Cerebellar cortex (tissue), 1 donor: Measurements from ENCODE around the gene PNMA8A.
"Not testable (repeated sequence)": the region's sequence is repeated elsewhere in the genome, so short reads cannot be mapped to it uniquely, and the experiment has no call there.

ENCODE experiments used
- DNase-seq: peaks from one replicate; pipeline ENCODE4 v3.0.0-alpha.2; 2015; ENCODE audit warnings: low spot score

Gene PNMA8A, protein sequence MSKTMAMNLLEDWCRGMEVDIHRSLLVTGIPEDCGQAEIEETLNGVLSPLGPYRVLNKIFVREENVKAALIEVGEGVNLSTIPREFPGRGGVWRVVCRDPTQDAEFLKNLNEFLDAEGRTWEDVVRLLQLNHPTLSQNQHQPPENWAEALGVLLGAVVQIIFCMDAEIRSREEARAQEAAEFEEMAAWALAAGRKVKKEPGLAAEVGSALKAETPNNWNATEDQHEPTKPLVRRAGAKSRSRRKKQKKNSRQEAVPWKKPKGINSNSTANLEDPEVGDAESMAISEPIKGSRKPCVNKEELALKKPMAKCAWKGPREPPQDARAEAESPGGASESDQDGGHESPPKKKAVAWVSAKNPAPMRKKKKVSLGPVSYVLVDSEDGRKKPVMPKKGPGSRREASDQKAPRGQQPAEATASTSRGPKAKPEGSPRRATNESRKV

DNA sequence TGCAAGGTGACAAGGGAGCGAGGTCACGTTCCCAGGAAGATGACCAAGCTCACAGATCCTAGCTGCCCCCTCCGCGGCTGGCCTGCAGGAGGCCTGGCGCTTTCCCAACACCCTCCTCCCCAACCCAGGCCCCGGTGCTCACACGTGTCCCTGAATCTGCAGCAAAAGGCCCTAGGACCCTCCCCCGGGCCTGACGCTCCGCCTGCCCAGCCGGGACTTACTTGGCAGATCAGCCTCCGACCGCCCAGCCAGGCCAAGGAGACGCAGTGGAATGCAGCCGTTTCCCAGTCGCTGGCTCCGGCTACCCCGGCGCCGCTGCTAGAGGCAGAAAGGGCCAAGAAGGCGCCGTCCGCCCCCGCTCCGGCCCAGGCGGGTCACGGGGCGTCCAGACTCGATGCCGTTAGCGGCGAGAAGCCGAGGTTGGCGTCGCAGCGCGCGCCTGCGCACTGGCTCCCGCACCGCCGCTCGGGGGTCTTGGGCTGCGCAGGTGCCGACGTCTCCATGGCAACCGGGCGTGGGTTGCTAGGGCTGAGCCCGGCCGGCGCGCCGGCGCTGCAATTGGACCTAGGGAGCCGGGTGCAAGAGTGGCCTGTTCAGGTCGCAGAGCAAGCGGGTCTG lies at the start of gene PNMA8A:
Gene PNMA8A, minus strand, starts transcription at position 448 of the 618 bp plus-strand sequence. CDS start 528 bp downstream, outside the sequence.
- DNase-seq: peak; percentile 77

DNA sequence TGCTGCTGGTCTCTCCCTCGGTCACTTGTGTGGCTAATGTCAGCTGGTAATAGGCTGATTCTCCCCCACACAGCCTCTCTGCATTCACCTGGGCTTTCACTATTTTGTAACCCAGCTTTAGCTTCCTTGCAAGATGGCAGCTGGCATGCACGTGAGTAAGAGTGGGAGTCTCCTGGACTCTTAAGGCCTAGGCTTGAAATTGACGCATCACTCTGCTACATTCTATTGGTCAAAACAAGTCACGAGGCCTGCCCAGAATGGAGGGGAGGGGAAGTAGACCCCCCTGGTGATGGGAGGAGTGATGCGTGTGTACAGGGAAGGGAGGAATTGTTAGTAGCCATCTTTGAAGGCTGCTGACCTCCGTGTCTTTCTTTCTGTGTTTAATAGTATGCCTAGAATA lies 49.3 kb upstream of the PNMA8A start:
- no peak for DNase-seq

DNA sequence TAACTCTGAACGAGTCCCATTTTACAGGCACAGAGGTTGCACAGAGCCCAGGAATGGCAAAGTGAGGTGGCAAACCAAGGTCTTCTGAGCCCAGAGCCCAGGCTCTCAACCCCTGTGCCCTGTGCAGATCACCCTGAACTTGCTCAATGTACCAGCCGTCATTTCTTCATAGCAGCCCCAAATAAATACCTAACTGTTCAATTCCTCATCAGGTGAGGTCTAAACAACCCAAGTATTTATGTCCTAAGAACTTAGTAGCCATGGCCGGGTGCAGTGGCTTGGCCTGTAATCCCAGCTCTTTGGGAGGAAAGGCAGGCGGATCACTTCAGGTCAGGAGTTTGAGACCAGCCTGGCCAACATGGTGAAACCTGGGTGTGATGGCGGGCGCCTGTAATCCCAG lies 46.1 kb upstream of the PNMA8A start:
- no peak for DNase-seq

DNA sequence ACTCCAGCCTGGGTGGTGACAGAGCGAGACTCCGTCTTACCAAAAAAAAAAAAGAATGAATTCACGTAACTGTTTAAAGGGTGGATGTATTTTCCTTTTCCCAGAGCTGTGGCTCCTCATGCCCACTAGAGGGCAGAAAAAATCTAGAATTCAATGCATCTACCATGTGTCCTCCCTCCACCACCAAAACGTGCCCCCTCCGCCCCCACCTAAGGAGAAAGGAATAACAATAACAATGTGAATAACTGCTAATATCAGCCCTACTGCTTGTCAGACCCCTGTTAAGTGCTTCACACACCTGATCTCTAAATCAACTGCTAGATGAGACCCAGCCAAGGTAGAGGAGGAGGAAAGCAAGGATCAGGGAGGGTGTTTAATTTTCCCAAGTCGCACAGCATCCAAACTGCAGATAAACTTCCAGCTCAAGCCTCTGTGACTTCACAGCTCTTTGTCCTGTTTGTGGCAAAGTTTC lies 44.6 kb upstream of the PNMA8A start:
- peak; percentile 30 for DNase-seq

DNA sequence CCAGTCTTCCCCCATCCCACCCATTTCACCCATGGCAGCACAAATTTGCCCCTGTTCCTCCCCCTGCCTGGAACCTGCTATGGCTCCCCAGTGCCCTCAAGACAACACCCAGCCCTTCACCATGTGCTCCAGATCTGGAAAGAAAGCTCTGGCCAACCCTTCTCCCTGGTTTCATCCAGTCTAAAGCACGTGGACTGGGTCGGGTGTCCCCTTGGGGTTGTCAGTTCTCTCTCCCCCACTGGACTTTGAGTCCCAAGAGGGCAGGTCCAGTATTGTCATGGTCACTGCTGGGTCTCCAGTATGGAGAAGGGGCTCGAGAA lies 43.9 kb upstream of the PNMA8A start:
- DNase-seq: no peak

DNA sequence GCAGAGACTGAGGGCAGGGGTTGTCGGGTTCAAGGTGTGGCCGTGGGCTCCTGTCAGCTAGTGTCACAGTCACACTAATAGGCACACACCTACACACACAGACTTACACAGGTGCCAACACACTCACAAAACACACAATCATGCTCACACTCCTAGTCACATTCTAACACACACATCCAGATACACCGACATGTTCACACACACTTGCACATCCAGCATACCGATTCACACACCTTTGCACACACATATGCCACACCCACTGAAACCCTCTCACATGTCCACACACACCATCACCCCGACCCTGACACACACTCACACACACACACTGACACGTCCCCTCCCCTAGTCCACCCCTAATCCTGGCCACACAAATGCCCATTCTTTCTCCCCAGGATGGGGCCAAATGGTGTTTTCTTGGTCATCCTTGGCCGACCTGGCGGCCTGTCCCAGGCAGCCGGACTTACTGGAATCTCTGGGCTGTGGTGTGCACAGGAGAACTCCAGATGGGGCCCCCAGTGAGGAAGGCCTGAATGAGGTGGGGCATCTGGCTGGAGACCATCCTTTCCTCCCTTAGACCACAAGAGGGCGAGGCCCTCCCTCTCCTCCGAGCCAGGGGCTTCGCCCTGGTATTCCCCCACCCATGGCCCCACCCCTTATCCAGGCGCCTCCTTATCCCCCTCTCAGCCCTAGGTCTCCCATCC lies 43.4 kb upstream of the PNMA8A start:
- no peak for DNase-seq

DNA sequence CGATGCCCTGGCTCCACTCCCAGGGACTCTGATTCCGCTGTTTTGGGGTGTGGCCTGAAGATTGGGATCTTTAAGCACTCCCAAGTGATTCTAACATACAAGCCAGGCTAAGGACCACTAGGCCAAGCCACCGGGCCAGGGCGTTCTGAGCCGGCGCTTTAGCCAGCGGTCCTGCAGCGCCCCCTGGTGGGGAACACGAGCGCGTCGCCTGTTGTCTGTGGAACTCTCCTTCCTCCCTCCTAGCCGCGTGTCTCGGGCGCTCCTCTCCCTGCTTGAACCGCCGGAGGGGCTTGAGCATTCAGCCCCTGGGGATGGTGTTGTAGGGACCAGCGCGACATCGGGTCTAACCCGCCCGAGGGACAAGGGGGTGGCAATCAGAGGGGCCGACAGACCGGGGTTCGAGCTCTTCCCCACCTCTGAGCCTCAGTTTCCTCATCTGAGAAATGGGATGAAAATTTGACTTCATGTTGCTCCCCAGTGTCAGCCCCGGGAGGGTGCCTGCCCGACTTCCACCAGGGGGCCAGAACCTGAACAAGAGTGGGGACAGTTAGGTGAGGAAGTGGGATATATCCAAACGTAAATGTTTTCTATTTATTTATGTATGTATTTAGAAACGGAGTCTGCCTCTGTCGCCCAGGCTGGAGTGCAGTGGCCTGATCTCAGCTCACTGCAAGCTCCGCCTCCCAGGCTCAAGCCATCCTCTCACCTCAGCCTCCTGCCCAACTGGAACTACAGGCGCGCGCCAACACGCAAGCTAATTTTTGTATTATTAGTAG lies 42.3 kb upstream of the PNMA8A start:
- DNase-seq: peak; percentile 68

DNA sequence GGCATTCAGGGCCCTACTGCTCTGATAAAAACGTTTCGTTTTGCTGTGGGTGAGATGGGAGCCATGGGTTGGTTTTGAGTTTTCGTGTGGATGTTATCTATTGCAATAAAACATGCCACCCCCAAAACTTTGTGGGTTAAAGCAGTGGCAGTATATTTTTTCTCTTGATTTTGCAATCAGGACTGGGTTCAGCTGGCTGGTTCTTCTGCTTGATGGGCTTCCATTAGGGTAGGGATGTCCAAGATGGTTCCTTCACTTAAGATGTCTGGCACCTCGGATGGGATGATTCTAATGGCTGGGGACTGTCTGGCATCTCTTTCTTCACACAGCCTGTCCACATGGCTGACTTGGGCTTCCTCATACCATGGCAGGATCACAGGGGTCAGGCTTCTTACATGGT lies 39.9 kb upstream of the PNMA8A start:
- no peak for DNase-seq

DNA sequence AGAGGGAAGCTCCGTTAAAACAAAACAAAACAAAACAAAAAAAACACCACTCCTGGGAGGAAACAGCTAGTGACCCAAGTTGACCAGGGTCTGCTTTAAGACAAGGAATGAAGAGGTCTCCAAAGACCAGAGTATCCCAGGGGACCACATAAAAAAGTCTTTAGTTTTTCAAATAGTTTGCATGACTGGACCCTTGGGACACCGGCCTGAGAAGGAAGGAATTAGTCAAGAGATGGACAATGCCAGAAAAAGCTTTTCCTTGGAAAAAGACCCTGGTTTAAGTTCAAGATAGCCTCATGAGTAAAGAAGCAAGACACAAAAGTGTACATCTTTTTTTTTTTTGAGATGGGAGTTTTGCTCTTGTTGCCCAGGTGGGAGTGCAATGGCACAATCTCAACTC lies 36.8 kb upstream of the PNMA8A start:
- no peak for DNase-seq

DNA sequence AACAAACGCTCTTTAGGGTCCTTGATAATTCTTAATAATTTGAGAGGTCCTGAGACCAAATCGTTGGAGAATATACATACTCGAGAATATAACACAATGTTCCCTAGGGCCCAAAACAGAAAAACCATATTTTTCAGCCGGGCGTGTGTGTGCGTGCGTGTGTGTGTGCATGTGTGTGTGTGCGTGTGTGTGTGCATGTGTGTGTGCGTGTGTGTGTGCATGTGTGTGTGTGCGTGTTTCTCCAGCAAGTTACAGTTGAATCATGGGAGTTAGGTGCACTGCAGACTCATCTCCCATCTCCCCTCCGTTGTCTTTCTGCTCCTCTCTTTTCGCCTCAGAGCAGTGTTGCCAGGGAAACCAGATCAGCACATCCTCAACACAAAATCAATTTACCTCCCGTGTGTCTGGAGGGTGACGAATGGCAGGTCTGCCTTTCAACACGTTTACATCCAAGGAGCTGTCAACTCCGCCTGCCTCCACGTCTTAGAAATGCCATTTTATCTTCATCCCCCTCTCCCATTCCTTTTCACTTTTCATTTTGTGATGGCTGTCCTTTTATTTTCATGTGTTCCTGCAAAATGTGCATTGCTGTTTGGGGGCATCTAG lies 32.6 kb upstream of the PNMA8A start:
- no peak for DNase-seq

DNA sequence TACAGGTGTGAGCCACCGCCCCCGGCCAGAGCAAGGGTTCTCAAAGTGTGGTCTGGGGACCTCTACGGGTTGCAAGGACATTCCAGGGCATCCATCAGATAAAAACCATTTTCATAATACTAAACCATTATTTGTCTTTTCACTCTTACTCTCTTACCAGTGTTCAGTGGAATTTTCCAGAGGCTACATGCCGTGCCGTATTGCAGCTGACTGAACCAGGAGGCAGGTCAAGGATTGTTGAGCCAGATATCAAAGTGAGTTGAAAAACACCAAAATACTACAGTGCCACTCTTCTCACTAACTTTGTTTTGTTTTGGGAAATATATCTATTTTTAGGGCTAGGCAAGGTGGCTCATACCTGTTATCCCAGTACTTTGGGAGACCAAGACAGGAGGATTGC lies 31.5 kb upstream of the PNMA8A start:
- no peak for DNase-seq

DNA sequence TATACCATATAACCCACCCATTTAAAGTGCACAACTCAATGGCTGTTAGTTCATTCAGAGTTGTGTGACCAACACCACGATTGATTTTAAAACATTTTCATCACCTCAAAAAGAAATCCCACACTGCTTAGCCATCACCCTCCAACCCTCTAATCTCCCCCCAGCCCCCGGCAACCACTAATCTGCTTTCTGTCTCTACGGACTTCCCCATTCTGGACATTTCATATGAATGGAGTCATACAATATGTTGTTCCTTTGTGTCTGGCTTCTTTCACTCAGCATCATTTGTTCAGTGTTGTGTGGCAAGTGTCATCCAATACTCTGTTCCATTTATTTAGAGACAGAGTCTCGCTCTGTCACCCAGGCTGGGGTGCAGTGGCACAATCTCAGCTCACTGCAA lies 28.3 kb upstream of the PNMA8A start:
- no peak for DNase-seq

DNA sequence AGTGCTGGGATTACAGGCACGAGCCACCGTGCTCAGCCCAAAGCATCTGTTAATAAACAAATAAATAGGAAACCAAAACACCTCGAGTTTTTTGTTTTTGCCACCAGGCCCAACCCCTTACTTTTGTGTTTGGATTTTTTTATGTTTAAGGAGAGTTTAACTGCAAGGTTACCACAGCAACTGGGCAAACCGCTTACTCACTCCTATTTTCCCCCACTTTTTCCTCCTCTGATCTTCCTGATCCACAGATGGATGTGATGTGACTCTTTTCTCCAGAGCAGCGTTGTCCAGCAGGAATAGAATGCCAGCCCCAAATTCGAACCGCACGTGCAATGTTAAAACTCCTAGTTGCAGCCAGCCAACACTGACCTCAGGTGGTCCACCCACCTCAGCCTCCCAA lies 26.4 kb upstream of the PNMA8A start:
- DNase-seq: no peak

DNA sequence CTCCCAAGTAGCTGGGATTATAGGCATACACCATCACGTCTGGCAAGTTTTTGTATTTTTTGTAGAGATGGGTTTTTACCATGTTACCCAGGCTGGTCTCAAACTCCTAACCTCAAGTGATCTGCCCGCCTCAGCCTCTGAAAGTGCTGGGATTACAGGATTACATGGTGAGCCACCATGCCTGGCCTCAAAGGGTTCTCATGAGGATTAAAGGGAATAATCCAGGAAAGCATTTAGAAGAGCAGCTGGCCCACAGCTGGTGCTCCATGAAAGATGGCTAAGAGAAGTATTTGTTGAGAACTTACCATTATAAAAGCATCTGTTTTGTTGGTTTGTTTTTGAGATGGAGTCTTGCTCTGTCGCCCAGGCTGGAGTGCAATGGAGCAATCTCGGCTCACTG lies 25.5 kb upstream of the PNMA8A start:
- DNase-seq: not testable (repeated sequence)

DNA sequence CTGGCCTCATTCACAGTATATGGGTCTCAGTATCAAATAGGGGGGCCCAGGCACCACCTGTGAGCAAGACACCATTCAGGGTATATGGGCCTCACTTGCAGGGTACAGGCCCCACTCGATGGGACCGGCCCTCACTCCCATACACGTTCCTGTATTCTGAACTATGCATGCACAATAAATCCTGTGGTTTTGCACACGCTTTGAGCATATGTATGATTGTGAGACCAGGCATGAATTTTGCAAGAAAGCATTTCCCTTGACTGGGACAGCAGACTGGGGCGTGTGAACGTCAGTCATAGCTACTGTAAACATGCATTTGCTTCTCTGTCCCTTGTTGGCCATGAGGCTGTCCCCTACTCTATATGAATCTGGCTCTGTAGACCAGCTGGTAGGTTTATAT lies 24.9 kb upstream of the PNMA8A start:
- DNase-seq: no peak

DNA sequence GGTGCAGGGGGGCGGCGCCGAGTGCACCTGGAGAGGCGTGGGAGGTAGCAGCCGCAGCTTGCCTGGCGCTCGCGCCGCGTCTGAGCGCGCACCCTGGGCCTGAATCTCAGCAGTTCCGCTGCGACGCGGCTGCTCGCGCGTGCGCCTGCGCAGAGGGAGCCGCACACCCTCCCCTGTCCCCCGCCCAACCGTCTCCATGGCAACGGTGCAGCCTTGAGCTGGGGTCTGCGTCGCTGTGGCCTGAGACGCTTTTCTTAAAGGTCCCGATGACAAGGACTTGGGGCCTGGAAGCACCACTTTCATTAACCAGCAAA lies 24.4 kb upstream of the PNMA8A start, which contains the start of gene PNMA8B:
Gene PNMA8B, minus strand, starts transcription at position 82 of the 314 bp plus-strand sequence. CDS start 402 bp downstream, outside the sequence.
- DNase-seq: peak; percentile 88

DNA sequence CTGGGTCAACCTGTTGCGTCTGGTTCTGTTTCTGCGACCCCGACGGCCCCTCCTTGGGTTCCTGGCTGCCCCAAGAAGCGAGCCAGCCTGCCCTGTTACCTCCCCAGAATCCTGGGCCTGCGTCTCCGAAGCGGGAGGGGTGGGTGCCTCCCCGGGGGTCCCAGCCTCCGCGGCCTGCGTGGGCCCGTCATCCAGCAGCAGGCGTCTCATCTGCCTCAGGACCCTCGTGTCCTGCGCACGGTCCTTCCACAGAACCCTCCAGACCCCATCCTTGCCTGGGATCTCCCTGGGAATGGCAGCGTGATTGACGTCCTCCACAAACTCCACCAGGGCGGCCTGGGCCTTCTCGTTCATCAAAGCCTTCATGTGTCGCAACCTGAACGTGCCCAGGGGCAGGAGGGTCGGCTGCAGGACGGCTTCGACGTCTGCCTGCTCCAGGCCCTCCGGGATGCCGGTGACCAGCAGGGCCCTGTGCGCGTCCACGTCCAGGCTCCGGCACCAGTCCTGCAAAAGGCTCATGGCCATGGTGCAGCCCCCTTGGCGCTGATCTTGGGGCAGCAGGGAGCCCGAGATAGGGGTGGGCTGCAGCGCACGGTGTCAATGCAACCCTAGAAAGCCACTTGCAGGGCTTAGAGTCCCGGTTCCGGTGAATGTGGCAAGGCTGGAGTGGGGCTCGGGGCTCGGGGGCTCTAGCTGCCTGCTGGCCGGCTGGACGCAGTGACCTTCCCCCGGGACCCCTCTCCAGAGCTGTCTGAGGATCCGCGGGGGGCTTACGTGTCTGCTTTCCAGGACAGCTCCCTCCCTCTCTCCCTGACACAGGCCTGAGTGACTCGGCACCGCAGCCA lies 23.8 kb upstream of the PNMA8A start:
- no peak for DNase-seq

DNA sequence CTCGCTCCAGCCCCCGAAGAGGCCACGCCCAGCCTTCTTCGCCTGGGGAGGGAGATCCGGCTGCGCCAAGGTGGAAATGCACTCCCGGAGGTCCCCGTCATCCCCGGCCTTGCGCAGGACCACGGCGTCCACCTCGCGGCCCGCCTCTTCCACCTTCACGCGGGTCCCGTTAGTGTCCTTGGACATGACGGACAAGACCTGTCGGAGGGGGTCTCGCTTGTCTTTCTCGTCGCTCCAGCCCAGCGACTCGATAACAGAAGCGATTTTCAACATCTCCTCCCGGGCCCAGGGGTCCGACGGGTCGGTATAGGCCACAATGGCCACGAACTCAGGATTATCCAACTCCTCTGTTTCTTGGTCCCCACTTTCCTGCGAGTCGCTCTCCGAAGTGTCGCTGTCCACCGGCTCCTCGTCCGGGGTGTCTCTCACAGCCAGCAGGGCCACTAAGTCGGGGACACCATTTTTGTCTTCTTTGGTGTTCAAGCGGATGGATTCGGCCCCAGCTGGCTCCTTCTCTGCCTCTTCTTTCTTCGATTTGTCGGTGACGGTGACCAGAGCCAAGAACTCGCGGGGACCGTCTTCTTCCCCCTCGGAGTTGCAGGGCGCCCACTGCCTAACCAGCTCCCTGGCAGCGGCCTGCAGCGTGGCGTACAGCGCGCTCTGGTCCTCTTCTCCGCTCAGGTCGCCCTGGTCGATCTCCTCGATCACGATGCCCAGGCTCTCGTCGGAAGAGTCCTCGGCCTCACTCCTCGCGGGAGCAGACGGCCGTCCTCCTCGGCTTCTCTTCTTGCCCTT lies 23.0 kb upstream of the PNMA8A start:
- DNase-seq: no peak

DNA sequence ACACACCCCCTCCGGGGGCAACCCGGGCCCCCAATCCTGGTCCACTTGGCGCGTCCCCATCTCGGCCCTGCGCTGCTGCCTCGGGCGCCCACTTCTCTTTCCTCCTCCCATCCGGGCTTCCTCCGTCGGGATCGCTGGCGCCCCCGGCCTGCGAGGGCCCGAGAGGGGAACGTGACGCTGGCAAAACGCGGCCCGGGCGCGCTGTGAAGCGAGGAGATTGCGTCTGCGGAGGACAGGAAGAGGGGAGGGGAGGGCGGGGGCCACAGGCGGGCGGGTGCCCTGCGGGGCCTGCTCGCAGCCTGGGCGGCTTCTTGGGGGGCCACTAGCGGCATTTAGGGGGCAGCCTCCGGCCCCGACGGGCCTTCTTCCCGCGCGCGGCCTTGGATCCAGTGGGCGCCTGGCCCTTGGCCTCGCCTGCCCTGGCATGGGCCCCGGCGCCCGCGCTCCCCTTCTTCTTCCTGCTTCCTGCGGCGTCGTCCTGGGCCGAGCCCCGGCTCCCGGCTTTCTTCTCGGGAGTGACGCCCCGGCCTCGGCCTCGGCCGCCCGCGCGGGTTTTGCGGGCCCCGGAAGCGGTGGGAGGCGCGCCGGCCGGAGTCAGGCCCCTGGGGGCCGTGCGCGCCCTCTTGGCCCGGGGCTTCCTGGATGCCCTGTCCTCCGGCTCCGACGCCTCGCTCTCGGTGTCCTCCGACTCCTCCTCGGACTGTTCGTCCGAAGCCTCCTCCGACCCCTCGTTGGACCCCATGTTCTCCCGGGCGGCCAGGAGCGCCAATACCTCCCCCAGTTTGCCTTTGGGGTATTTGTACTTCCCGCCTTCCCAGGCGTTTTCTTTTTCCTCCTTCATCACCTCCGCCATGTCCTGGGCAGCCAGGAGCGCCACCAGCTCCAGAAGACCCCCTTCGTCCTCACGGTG lies 22.1 kb upstream of the PNMA8A start:
- DNase-seq: no peak
